ENCODE data around the gene NATD1.

NATD1 gene

DNA sequence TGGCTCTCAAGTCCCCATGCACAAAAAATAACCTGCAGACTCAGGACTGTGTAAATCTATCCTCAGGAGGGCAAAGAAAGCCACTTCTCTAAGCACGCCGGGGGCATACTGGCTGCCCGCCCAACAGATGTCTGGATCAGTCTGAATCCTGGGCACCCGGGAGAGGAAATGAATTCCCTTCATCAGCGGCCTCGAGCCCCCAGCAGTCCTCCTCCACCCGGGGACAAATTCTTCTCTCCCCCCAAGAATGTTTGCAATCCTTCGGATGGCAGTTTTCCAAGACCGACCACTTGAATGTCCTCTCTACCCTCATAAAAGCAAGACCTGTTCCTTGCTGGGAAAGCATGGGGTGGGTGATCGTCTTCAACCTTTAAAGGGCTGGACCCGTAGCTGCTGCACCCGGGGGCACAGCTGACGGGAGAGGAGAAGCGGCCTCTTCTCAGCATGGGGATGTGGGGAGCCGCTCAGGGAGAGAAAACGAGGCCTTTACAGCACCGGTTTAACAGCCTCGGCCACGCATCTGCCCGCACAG is 21.9 kb upstream of the NATD1 start:
- no peak for DNase-seq

DNA sequence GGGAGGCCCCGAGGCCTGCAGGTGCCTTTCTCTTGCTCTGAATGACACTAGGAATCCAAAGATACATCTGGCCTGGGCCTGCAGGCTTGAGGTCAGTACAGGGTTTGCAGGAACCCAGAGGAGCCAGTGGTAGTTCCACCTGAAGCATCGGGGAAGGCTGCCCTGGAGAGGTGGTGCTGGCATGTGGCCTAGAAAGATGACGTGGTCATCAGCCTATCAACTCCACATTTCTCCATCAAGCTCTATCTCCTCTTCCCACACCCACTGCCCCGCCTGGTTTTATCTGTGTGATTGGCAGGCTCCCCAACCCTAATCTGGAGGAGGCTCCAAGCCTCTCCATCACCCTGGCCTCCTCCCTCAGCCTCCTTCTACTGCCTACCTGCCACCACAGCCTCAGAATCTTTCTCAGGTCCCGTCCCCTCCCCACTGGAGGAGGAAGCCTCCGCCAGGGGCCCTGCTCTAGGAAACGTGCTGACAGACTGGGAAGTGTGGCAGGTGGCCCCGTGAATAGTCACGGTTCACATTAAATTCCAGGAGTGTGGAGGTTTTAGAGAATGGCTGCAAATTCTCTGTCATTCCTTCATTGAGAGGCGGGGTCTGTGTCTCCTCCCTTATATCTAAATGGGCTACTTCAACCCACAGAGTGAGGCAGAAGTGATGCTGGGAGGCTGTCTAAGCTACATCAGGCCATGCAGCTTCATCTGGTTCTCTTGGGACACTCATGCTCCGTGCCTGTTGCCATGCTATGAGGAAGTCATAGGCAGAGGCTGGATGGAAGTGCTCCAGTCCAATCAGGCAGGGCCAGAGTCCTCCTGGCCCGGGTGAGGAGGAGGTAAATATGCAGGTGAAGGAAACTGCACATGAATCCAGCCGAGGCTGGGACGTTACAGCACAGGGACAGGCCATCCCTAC is 19.9 kb upstream of the NATD1 start:
- DNase-seq, result no peak

DNA sequence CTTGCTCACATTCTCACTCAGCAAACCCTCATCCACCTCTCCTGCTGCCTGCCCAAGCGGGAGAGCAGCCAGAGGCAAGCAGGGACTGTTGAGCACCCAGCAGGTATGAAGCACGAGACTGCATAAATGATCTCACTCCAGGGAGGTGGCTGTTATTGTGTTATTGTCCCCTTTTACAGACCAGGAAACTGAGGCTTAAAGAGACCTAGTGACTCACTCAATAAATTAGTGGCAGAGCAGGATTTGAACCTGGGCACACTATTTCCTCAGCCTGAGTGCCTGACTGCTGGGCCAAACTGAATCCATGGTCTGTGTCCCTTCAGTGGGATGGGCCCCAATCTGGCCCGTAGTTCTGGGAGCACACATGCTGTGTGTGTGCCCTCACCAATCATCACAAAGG is 19.0 kb upstream of the NATD1 start:
- DNase-seq, result no peak

DNA sequence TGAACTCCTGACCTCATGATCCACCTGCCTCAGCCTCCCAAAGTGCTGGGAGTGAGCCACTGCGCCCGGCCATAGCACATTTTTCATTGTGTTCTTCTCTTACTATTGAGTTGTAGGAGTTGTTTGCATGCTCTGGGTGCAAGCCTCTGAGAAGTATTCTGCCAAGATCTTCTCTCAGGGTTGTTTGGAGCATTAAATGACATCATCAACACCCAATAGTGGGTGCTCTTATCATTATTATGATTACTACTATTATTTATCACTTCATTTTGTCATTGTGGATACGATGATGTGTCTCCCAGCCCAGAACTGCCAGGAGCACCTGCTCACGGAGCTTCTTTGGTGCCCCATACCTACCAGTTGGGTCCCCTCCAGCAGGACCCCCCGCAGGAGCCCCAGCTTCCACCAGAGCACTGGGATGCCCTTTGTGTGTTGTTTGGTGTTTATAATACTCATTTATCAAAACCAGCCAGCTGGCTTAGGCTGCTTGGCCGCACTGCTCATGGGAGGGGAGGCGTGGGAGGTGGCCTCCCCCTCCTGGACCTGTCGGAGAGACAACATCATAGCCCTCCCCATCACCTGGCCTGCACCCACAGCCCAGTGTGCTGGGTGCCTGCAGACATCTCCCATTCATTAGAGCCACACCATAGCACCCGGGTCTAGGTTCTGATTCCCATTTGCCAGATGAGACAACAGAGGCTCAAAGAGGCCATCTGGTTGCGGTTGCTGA is 18.4 kb upstream of the NATD1 start:
- no peak for DNase-seq

DNA sequence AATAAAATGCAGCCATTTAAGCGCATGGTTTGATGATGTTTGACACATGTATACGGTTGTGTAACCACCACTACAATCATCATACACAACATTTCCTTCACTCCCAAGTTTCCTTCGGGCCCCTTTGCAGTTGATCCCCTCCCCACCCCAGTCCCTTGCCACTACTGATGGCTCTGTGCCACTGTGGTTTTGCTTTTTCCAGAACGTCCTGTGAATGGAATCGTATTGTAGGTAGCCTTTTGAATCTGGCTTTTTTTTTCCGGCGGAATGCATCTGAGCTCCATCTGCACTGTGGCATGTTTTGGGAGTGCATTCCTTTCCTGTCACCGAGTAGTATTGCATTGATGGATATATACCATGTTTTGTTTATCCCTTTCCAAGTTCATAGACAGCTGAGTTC is 16.2 kb upstream of the NATD1 start:
- DNase-seq, result no peak

DNA sequence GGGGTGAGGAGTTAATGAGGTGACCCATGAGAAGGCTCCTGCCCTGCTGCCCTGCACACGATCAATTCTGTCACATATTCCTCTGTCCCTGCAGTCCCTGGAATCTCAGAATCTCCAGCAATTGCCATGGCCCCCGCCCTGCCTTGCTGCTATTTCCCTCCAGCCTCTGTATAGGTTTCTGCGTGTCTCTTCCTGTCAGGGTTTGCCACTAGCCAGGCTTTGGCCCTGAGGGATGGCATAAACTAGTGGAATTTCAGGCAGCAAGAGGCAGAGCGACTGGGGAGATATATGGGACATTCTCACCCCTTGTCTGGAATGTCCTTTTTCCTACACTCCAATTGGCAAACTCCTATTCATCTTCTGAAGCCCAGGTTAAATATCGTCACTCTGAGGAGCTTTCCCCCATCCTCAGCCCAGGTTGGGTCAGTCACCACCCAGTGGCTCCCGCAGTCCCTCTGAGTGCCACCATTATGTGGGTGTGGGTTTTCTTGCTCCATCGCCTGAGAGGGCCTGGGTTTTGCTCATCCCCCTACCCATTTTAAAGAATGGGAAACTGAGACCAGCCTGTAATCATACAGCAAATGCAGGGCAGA is 15.5 kb upstream of the NATD1 start:
- no peak for DNase-seq

DNA sequence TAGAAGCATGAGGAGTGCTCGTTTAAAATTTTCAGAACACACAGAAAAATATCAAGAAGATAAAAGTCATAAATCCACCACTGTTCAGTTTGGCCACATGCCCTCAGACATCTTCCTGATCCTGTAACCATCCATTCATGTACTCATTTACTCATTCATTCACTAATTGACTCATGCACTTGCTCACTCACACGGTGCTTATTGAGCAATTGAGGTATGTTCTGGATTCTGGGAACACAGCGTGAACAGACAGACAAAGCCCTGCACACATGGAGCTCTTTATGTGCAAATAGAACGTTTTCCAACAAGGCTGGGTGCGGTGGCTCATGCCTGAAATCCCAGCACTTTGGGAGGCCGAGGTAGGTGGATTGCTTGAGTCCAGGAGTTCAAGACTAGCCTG is 10.2 kb upstream of the NATD1 start:
- no peak for DNase-seq

DNA sequence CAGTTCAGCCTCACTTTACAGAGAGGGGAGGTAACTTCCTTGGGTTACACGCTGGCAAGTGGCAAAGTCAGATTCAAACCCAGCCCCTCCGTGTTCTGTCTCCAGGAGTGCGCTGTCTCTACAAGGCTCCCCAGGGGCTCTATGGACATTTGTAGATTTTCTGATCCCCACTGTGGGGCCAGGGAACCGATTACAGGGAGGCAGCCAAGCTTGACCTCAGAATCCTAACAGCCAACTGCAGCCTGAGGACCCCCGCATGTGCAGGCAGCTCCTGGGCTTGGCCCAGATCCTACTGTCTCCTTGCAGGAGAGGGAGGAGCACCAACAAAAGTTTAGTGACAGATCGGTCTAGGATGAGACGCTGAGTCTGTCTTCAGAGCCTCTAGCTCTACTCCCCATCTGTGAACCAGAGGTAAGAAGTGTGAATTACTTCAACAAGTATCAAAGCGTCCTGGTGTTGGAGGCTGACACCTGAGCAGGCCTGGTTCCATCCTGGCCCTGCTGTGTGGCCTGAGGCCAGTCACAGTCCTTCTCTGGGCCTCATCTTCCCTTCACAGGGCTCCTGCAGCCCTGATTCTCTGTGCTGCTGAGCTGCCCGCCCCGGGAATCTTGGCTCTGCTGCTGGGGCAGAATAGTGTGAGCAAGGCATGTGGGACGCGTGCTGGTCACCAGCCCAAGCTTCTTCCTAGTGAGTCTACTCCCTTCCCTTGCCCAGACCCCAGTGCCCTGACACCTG is 9.2 kb upstream of the NATD1 start:
- no peak for DNase-seq

DNA sequence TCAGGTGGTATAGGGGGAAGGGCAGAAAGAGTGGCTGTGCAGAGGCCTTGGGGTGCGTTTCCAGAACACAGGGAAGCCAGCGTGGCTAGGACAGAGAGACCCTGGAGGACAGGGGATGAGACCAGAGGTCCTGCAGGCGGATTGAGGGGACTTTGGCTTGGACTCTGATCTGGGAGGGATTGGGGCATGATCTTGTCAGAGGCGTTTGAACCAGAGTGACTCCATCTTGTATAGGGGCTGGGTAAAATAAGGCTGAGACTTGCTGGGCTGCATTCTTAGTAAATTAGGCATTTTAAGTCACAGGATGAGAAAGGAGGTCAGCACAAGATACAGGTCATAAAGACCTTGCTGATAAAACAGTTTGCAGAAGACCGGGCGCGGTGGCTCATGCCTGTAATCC is 5.4 kb upstream of the NATD1 start:
- DNase-seq, result no peak

DNA sequence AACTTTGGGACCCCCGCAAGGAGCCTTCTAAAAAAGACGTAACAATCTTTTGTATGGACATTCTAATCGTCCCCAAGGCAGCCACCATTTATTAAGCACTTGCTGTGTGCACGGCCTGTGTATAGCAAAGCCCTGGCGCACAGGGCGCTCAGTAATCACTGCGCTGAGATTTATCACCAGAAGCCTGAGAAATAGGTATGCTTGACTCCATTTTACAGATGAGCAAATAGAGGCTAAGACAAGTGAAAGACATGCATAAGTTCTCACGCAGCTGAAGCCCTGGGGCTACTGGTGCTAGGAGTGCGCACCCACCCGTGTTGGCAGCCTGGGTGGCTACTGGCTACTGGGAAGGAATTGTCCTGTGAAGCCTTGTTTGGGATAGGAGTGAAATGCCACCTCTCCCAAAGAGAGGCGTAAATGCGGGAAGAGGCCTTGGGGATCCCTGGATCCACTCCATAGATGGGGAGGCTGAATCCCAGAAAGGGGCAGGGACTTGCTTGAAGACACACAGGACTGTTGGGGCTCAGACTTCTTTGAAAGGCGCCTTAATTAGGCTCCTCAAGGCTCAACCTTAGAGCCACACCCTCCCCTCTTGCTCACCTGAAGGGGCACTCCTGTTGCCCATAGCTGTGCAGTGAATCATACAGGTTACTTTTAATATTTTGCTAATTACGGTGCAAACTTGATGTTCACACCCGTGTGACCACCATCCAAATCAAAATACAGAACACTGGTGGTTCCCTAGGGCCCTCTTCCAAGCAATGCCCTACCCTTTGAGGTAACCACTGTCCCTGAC is 634 bp upstream of the NATD1 start:
- no peak for DNase-seq

DNA sequence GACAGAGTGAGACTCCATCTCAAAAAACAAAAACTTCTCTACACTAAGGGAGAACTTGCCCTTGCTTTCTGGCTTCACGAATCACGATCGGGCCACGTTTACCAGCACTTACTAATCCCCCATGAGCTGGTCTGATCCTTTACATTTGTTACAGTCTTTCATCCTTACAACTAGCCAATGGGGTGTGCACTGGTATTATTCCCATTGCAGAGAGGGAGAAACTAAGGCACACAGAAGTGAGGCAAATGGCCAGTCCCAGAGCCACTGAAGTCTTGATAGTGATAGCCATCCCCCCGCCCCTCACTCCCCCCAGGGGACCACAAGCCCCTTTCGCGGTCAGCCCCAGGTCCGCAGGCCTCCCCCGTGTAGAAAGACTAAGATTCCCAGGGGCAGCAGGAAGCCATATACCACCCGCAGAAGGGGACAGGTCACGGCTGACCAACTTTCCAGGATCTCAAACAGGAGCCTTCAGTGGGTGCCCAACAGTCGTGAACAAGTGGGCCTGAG is 868 bp downstream of the NATD1 start:
- no peak for DNase-seq

DNA sequence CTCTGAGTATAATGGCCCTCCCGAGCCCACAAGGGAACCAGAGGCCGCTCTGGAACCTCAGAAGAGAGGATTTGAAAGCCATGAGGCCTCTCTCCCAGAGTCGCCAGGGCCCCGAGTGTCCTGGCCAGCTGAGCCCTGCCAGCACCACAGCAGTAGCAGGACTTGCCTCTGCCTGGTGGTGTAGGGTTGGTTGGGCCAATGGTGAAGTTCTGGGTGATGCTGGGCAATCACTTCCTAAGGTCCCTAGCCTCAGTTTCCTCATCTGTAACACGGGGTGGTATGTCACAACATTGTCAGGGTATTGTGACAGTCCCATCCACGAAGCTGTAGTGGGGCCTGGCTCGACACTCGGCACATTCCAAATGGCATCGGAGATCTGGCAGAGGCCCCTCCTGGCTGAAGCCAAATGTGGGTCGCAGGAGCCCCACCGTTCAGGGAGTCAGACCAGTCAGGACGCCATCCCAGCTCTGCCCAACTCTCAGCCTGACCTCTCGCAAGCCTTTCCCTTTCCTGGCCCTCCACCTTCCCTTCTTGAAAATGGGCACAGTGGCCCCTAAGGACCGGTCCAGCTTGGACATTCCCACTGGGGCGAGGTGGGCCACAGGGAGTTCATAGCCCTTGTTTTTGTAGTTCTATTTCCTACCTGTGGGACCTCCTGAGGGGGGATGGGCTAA is 1.7 kb downstream of the NATD1 start:
- DNase-seq, result no peak

DNA sequence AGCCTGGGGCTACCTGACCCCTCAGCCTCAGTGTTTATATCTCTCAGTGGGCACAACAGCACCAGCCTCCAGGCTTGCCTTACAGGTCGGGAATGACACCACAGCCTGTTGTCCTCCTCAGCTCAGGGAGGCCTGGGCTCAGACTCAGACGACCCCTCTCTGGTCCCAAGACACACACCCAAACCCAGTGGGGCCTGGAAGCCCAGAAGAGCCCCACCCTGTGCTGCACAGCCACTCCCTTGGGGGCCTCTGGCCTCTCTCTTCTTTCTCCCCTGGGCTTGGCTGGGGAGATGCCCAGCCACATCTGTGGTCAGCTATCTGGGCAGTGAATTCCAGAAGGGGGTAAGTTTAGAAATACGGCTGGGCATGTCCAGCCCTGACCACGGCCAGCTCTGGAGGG is 2.4 kb downstream of the NATD1 start:
- no peak for DNase-seq

DNA sequence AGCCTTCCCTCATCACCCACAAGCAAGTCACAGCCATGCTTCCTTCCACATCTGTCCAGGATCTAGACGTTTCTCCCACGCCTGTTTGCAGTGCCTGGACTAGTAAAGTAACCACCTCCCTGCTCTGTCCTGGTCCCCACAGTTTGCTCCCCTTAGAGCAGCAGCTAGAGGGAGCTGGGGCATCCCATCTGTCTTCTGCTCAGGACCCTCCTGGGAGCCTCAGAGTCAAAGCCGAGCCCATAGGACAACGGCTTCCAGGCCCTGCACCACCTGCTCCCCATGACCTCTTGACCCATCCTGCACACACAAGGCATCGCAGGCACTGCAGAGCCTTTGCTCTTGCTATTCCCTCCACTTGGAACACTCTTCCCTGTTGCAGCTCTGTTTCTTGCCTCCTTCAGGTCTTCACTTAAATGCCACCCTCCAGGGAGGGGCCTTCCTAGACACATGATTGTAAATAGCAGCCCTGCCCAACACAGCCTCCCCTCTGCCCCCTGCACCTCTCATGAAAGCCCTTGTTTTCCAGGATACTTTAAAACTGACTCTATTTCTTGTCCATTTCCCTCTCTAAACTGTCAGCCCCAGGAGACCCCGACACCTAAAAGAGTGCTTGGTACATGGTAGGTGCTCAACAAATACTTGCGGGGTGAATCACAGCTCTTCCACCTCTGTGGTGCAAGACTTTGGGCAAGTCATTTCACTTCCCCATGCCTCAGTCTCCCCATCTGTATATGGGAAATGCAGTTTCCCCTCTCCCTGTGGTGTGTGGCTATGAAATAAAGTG is 3.1 kb downstream of the NATD1 start:
- DNase-seq, result no peak

DNA sequence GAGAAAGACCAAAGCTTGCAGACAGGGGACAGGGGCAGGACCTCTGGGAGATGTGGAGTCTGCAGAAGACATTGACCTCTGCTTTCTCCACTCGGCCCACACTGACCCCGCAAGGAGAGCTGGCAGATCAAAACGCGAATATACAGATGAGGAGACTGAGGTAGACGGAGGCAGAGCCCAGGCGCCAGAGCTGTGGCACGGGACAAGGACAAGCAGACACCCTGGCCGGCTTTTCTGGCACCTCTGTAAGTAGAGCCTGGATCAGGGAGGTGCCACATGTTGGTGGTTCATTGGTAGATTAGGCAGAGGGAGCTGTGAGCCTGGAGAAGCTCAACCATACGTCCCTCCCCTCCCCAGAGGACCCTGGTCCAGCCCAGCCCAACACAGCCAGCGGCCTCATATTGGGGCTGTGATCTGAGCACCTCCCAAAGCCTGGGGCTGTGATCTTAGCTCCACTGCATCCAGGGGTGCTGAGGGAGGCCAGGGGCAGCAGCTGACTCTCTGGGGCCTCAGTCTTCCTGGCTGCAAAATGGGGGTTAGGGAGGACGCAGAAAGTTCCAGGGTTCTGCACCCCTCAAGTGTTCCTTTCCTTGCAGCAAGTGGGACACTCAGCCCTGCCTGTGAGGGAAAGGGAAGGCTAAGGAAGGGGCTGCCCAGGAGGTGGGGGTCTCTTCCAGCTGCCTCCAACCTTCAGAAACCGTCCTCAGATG is 4.0 kb downstream of the NATD1 start:
- no peak for DNase-seq

DNA sequence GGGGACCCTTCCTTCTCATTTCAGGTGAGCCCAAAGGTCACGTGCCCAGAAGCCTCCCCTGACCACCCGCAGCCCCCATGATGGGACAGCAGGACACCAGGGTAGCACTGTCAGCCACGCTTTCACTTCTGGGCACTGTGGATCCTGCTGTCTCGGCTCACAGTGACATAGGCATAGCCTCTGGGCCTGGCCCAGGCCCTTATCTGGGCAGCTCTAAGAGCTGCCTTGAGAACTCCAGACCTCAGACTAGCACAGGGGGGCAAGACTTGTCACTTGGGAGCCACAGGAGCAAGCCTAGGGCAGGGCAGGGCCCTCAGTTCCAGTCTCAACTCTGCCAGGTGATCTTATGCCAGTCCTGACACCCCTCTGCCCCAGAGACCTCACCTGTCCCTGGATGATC is 4.7 kb downstream of the NATD1 start:
- DNase-seq, result no peak

DNA sequence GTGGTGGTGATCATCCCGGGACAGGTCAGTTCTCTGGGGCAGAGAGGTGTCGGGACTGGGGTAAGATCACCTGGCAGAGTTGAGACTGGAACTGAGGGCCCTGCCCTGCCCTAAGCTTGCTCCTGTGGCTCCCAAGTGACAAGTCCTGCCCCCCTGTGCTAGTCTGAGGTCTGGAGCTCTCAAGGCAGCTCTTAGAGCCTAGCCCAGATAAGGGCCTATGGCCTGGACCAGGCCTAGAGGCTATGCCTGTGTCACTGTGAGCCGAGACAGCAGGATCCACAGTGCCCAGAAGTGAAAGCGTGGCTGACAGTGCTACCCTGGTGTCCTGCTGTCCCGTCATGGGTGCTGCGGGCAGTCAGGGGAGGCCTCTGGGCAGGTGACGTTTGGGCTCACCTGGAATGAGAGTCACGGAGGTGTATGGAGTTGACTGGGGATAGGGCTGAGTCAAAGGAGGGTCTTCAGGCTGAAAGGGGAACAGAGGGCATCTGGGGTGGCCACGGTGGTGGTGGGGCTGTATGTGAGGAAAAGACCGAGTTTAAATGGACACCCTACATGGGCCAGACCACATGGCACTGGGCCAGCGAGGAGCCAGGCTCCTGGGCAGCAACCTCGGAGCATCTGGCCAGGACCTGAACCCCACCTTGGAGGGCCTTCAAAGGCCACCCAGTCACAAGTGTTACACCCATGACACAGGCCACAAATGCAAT is 5.5 kb downstream of the NATD1 start:
- DNase-seq, result no peak

DNA sequence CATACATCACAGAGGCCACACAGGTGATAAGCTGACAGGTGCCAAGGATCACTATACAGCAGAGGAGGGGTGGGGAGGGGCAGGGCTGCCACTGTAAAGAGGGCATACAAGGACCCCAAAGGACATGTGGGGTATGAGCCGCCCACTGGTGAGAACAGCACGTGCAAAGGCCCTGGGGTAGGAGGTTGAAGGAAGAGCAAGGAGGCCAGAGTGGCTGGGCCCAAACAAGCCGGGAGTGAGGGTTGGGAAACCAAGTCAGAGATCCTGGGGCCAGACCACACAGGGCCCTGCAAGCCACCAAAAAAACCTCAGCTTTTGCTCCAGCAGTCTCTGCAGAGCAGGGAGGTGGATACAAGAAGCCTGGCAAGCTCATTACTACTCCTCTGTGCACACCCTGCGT is 6.5 kb downstream of the NATD1 start:
- no peak for DNase-seq

DNA sequence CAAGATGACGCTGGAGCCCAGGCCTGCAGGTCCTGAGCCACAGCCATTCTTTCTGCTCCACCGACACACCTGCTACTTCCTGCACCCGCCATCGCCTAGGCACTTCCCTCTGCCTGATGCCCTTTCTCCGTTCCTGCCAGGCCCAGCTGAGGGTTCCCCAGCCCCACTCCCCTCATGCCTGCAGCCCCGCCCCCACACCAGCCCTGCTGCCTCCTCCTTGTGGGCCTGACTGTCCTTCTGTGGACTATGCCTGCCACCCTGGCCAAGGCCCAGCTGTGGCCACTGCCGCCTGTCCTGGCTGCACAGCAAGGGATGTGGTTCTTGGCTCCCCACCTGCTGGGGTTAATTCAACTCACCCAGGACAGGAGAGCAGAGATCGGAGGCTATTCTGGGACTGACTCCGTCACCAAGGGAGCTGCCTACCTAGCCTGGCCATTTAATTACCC is 7.5 kb downstream of the NATD1 start:
- DNase-seq, result no peak

Data from activated CD4-positive, CD25-positive, alpha-beta regulatory T cell treated with anti-CD3 and anti-CD28 coated beads, Interleukin-2, amount 50 U/mL, for 72 hours (primary cell).